Endodermal cell (in vitro differentiated cells): ENCODE measurements around the gene CFAP221. TPM values are rescaled to one million over a fixed set of nuclear protein-coding genes. Genes with fewer than 3 reads are reported as not detected.
A peak's percentile ranks its signal among the peaks of the same experiment; 100 is the strongest.

Experiments
- DNase-seq: peaks from one replicate; pipeline ENCODE4 v3.0.0-alpha.2; 2017
- H3K27ac ChIP-seq: 2 replicates; pipeline ENCODE4 v1.5.1; 2013; ENCODE audit warnings: mild to moderate bottlenecking, low read depth, low read length, moderate library complexity
- H3K27me3 ChIP-seq: 2 replicates; pipeline ENCODE4 v1.6.1; 2013; ENCODE audit warnings: mild to moderate bottlenecking, low read length, moderate library complexity; ENCODE audit not compliant: insufficient read depth, control insufficient read depth, poor library complexity, severe bottlenecking
- H3K36me3 ChIP-seq: 2 replicates; pipeline ENCODE4 v1.7.0; 2013; ENCODE audit warnings: mild to moderate bottlenecking, low read length, moderate library complexity; ENCODE audit not compliant: control insufficient read depth, insufficient read depth
- H3K4me1 ChIP-seq: one replicate; pipeline ENCODE4 v1.7.0; 2013; ENCODE audit warnings: low read length; ENCODE audit not compliant: control insufficient read depth, insufficient read depth
- H3K4me3 ChIP-seq: 2 replicates; pipeline ENCODE4 v1.5.1; 2013; ENCODE audit warnings: mild to moderate bottlenecking, low read length, moderate library complexity
- H3K9ac ChIP-seq: 2 replicates; pipeline ENCODE4 v1.6.1; 2013; ENCODE audit warnings: mild to moderate bottlenecking, low read length, moderate library complexity; ENCODE audit not compliant: poor library complexity, severe bottlenecking; ENCODE audit errors: extremely low read depth
- H3K9me3 ChIP-seq: 2 replicates; pipeline ENCODE4 v1.6.1; 2013; ENCODE audit warnings: mild to moderate bottlenecking, low read length, moderate library complexity; ENCODE audit not compliant: control insufficient read depth
- H3K27ac Mint-ChIP-seq: 2 replicates; pipeline ENCODE4 v1.8.0; 2020; ENCODE audit warnings: mixed read lengths
- H3K27me3 Mint-ChIP-seq: 2 replicates; pipeline ENCODE4 v1.8.0; 2021; ENCODE audit warnings: mild to moderate bottlenecking, mixed read lengths; ENCODE audit not compliant: insufficient read depth
- H3K36me3 Mint-ChIP-seq: 2 replicates; pipeline ENCODE4 v1.8.0; 2020; ENCODE audit warnings: low read depth, mixed read lengths
- H3K4me1 Mint-ChIP-seq: 2 replicates; pipeline ENCODE4 v1.8.0; 2020; ENCODE audit warnings: mixed read lengths
- H3K4me3 Mint-ChIP-seq: 2 replicates; pipeline ENCODE4 v1.8.0; 2020; ENCODE audit warnings: mild to moderate bottlenecking, moderate library complexity, mixed read lengths
- H3K9me3 Mint-ChIP-seq: 2 replicates; pipeline ENCODE4 v1.8.0; 2020; ENCODE audit warnings: mild to moderate bottlenecking, mixed read lengths
- CTCF ChIP-seq: fragments of 200-600 bp; sonication (generic); conservative IDR thresholded peaks from 2 replicates; pipeline ENCODE4 v1.5.0; 2021; ENCODE audit warnings: antibody characterized with exemption, mild to moderate bottlenecking
- WGBS, 2 experiments: methylation state at CpG; one replicate each; pipeline versions ENCODE4 v1.1.5 to v1.1.7; 2013; ENCODE audit warnings: missing lambda C conversion rate in 2 of 2, mixed read lengths in 1 of 2; ENCODE audit not compliant: insufficient coverage in 1 of 2, insufficient read length in 1 of 2; 5-methylcytosine and 5-hydroxymethylcytosine counted together
- total RNA-seq, 2 donors: library from RNA; stranded (reverse); fragmentation: NEBNext Ultra II Directional in 1 of 2; extraction: Animal tissue kit (Norgen Biotek cat#: 25700) in 1 of 2; gene quantifications; 2 replicates in 1 of 2; 3 replicates in 1 of 2; pipeline ENCODE4 v1.2.1, GENCODE V29; 2021

The CFAP221 gene
- total RNA-seq, 2 donors from 2014 or later, result 10.0 to 18.0 TPM

- Histone ChIP-seq H3K9me3 (no peaks in the 10 kb centered on the region), H3K36me3 (no peaks in the 10 kb centered on the region), H3K27me3 (no peaks in the 10 kb centered on the region), H3K9ac (no peak overlapping the region), H3K4me3 (no peak overlapping the region), H3K4me1 (peaks cover 9% of the 10 kb centered on the region), H3K27ac (no peak overlapping the region)
- 98 to 100% methylated on average over 1 to 3 of the region's 3 CpGs for WGBS, 2 experiments
- no peak for DNase-seq
- peaks cover 35% of the 10 kb centered on the region for H3K4me1 Mint-ChIP-seq
- no peak overlapping the region for H3K4me3 Mint-ChIP-seq
- H3K36me3 Mint-ChIP-seq, result no peaks in the 10 kb centered on the region
- TF ChIP-seq CTCF, result no peak
- no peaks in the 10 kb centered on the region for H3K27me3 Mint-ChIP-seq
- H3K9me3 Mint-ChIP-seq, result no peaks in the 10 kb centered on the region
- no peak overlapping the region for H3K27ac Mint-ChIP-seq
These were observed 151.8 kb downstream of the CFAP221 start for GRCh38 chr2:119696005-119696404.

- no peak overlapping the region for H3K27ac ChIP-seq
- no peaks in the 10 kb centered on the region for H3K9me3 ChIP-seq
- no peaks in the 10 kb centered on the region for H3K36me3 ChIP-seq
- no peaks in the 10 kb centered on the region for H3K9me3 Mint-ChIP-seq
- TF ChIP-seq CTCF, result no peak
- no peaks in the 10 kb centered on the region for H3K36me3 Mint-ChIP-seq
- H3K27me3 ChIP-seq, result no peaks in the 10 kb centered on the region
- H3K4me1 Mint-ChIP-seq, result peaks cover 40% of the 10 kb centered on the region
- H3K9ac ChIP-seq, result no peak overlapping the region
- peaks cover 9% of the 10 kb centered on the region for H3K4me1 ChIP-seq
- no peak for DNase-seq
- 85 to 91% methylated on average over 4 to 6 of the region's 6 CpGs for WGBS, 2 experiments
- no peaks in the 10 kb centered on the region for H3K27me3 Mint-ChIP-seq
- no peak overlapping the region for H3K27ac Mint-ChIP-seq
- no peak overlapping the region for H3K4me3 ChIP-seq
- H3K4me3 Mint-ChIP-seq, result no peak overlapping the region
These were observed 152.3 kb downstream of the CFAP221 start for GRCh38 chr2:119696494-119697030.

- Histone ChIP-seq H3K4me3 (no peak overlapping the region), H3K27ac (no peak overlapping the region), H3K9ac (no peak overlapping the region), H3K36me3 (no peaks in the 10 kb centered on the region), H3K4me1 (peaks cover 9% of the 10 kb centered on the region), H3K27me3 (no peaks in the 10 kb centered on the region), H3K9me3 (no peaks in the 10 kb centered on the region)
- TF ChIP-seq CTCF, result no peak
- Mint-ChIP-seq H3K4me1 (peaks cover 43% of the 10 kb centered on the region), H3K4me3 (no peak overlapping the region), H3K27ac (no peak overlapping the region), H3K36me3 (no peaks in the 10 kb centered on the region), H3K27me3 (no peaks in the 10 kb centered on the region), H3K9me3 (no peaks in the 10 kb centered on the region)
- DNase-seq, result peak; percentile 40
- 82 to 84% methylated on average over 8 of the region's 8 CpGs for WGBS, 2 experiments
These were observed 153.2 kb downstream of the CFAP221 start for GRCh38 chr2:119697290-119698020.
